HG02840 (cell line): ENCODE measurements around the gene TLX1.

Experiments
- ATAC-seq: cut with Tn5 transposase; IDR thresholded peaks from one replicate; pipeline ENCODE4 v1.9.1; 2021; ENCODE audit warnings: mild to moderate bottlenecking, moderate library complexity, moderate number of reproducible peaks; ENCODE audit not compliant: unreplicated experiment, low FRiP score

The TLX1 gene

GRCh38 chr10:101133489-101134298, 2.6 kb downstream of the TLX1 start:
- no peak for ATAC-seq

GRCh38 chr10:101134299-101135127, 3.4 kb downstream of the TLX1 start:
- ATAC-seq: no peak

DNA sequence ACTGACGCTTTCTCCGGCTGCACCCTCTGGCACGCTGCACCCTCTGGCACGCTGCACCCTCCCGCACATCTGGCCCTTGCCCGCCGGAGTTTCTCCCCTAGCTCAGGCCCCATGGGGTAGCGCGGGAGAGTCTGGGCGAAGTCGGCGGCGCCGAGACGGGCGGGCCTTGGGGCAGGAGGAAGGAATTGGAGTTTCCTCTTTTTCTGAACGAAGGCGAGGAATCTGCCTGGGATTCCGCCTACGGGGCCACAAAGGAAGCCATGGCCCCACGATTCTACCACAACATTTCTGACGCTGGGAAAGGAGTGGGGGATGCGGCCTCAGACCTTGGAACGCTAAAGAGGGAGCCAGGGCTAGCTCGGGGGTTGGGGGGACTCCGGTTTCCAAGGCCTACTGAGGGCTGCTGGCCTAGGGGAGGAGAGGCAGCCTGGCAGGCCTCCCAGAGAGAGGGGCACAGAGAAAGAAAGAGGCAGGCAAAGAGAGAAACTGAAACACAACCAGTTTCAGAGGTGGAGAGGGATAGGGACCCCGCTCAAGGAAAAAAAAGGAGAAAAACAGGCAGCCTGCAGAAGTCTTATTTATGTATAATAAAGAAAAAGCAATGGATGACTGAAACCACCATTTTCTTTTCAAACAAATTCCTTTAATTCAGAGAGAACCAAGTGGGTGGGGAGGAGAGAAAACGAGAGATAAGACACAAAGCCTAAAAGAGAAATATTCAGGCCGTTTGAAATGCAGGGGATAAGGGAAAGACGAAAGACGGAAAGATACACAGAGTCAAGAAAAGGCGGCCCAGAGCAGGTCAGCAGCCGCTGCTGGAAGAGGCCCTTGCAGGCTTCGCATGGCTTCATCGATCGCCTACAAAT, 4.3 kb downstream of the TLX1 start:
- no peak for ATAC-seq

DNA sequence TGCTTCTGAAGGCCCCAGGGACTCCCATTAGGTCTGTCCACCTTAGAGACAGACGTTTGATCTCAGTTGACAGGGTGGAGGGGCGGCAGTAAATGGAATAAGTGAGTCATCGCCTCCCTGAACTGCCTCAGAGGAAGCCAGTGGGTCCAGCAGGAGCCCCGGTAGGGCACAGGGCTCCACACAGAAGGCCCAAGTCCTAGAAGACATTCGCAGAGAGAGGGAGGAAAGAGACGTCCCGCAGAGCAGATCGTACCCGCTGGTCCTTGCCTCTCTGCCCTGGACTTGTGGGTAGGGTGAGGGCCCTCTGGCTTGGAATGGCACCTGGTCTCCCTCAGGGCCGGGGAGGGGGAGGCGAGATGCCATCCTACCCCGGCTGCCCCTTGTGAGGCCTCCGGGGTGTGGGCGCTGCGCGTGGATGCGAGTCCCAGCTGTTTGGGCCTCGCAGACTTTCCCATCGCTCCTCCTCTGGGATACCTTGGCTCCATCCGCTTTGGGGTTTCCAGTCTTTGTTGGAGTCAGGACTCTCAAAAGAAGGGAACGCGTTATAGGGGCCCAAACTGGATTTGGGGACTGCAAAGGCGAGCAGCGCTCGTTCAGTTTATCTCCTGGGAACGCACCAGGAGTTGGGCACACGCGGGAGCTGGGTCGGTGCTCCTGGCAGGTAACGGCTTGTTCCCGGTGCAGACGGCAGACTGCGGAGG, 5.1 kb downstream of the TLX1 start:
- ATAC-seq: no peak

DNA sequence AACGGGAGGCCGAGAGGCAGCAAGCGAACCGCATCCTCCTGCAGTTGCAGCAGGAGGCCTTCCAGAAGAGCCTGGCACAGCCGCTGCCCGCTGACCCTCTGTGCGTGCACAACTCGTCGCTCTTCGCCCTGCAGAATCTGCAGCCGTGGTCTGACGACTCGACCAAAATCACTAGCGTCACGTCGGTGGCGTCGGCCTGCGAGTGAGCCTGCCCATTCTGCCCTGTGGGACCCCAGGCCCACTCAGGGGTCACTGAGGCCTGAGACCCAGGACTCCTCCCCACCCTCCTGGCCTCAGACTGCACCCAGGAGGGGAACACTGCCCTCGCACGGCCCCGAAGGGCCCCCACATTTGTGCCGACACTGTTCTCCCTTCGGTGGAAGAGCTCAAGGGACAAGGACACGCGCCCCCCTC, 5.6 kb downstream of the TLX1 start:
- no peak for ATAC-seq

GRCh38 chr10:101137271-101137670, 6.2 kb downstream of the TLX1 start:
- no peak for ATAC-seq

DNA sequence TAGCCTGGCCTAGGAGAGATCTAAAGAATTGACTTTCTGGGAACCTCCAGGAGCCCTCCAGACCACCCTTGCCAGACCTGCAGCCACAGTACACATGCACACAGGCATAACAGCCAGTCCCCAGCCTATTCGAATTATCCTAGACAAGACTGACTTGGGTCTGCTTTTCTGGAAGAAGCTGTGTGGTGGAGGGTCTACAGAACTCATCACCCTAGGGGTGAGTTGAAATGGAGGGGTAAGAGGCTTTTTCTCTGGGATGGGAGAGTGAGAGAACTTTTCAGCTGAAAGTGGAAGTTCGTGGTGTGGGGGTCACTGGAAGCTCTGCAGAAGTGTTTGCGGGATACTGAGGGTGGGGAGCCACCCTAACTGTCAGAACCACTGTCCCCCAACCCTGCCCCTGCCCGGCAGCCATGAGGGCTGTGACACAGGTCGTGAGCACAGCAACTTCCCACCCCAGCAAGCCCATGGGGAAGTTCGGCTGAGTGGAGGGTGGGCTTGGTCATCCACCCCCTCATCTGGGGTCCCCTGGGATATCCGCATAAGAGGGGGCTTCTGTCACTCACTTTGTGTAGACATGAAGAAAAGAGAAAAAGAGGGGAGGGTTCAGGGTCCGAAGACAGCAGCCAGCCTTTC, 7.8 kb downstream of the TLX1 start:
- ATAC-seq: no peak

DNA sequence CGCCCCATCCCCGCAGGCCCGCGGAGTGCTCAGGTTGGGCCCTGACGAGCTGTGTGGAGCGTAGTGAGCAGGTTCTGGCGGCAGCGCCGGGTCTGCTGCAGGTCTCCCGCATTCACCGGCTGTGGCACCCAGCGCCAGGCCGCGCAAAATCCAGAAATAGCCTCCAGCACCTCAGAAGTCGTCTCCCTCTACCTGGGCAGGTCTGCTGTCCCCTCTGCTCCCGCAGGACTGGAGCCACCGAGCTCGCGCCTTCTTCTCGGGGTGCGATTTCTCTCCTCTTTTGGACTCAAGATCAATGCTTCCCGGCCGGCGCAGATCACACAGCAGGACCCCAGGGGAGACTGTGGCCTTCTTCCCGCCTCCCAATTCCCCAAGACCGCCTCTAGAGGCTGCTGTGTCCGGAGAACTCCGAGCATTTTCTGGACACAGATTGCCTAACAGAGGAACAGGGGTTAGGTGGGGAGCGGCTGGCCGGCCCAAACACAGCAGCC, 8.4 kb downstream of the TLX1 start:
- no peak for ATAC-seq

GRCh38 chr10:101140084-101140949, 9.2 kb downstream of the TLX1 start:
- no peak for ATAC-seq

GRCh38 chr10:101140950-101141615, 10.0 kb downstream of the TLX1 start:
- no peak for ATAC-seq

GRCh38 chr10:101141616-101142532, 10.8 kb downstream of the TLX1 start:
- ATAC-seq: no peak

GRCh38 chr10:101142533-101143344, 11.6 kb downstream of the TLX1 start:
- ATAC-seq: no peak

- no peak for ATAC-seq
Observed at GRCh38 chr10:101143345-101143630, 12.2 kb downstream of the TLX1 start.

DNA sequence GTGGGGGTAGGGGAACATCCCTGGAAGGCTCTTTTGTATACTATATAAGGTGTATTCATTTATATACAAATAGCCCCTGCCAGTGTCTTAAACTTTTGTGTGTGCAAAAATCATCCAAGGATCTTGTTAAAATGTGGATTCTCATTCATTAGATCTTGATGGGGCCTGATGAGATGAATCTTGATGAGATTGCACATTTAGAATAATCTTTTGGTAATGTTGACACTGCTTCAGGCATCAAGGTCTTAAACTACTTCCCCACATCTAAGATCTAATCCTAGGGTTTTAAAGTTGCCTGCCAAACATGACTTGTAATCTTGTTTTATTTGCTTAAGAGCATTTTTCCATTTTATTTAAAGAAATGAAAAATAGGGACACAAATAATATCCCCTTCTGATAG, 13.0 kb downstream of the TLX1 start:
- ATAC-seq: no peak

DNA sequence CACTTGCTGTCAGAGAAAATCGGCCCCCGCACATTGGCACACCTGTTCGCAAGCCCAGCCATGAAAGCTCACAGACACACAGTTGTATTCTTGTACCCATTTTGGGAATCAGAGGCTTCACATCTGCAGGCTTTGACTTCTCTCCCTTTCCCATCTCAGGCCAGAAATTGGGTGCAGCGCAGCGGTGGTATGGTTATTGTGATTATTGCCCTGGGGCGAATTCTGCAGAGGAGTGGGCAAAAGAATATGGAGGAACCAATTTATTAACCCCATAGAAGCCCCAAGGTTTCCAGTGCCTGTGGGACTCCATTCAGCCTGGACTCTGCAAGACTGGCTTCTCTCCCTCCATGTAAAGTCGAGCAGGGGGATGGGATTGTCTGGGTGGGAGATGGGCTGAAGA, 14.0 kb downstream of the TLX1 start:
- no peak for ATAC-seq

- no peak for ATAC-seq
Observed at GRCh38 chr10:101145750-101146391, 14.8 kb downstream of the TLX1 start.
